ENCODE measurements around the gene ILF3.

The ILF3 gene

GRCh38 chr19:10683582-10683981 is 29.4 kb downstream of the ILF3 start:
- no peak for TF ChIP-seq CTCF (IDR thresholded peaks at IDR 0.05; ENCODE audit: poor library complexity, severe bottlenecking)
- Histone ChIP-seq H3K4me3 (ENCODE audit: severe bottlenecking) (no peak overlapping the region), H3K27ac (ENCODE audit: poor library complexity, severe bottlenecking) (no peak overlapping the region), H3K27me3 (ENCODE audit: insufficient read depth, poor library complexity, severe bottlenecking) (no peaks in the 10 kb centered on the region), H3K9me3 (ENCODE audit: severe bottlenecking) (no peaks in the 10 kb centered on the region), H3K4me1 (ENCODE audit: insufficient read depth, poor library complexity, severe bottlenecking) (no peaks in the 10 kb centered on the region), H3K36me3 (ENCODE audit: low read depth) (peaks cover 93% of the 10 kb centered on the region)
- DNase-seq (ENCODE audit: low spot score) (no peak), ATAC-seq (ENCODE audit: low read depth) (no peak)

- H3K27me3 ChIP-seq (ENCODE audit: insufficient read depth, poor library complexity, severe bottlenecking): no peaks in the 10 kb centered on the region
These were observed 31.1 kb downstream of the ILF3 start for GRCh38 chr19:10685210-10685609.

GRCh38 chr19:10686193-10686592 is 32.0 kb downstream of the ILF3 start:
- no peak overlapping the region for H3K4me3 ChIP-seq (ENCODE audit: severe bottlenecking)
- DNase-seq (ENCODE audit: low spot score) (no peak), ATAC-seq (ENCODE audit: low read depth) (no peak)
- no peak for TF ChIP-seq CTCF (IDR thresholded peaks at IDR 0.05; ENCODE audit: poor library complexity, severe bottlenecking)
- no peak overlapping the region for H3K27ac ChIP-seq (ENCODE audit: poor library complexity, severe bottlenecking)
- no peaks in the 10 kb centered on the region for H3K27me3 ChIP-seq (ENCODE audit: insufficient read depth, poor library complexity, severe bottlenecking)
- no peaks in the 10 kb centered on the region for H3K4me1 ChIP-seq (ENCODE audit: insufficient read depth, poor library complexity, severe bottlenecking)
- H3K36me3 ChIP-seq (ENCODE audit: low read depth): peaks cover 93% of the 10 kb centered on the region
- H3K9me3 ChIP-seq (ENCODE audit: severe bottlenecking): no peaks in the 10 kb centered on the region

More at GRCh38 chr19:10685210-10685609, 31.1 kb downstream of the ILF3 start:
- H3K4me3 ChIP-seq (ENCODE audit: severe bottlenecking): no peak overlapping the region
- H3K36me3 ChIP-seq (ENCODE audit: low read depth): peaks cover 93% of the 10 kb centered on the region
- ATAC-seq (ENCODE audit: low read depth) (no peak), DNase-seq (ENCODE audit: low spot score) (no peak)
- H3K9me3 ChIP-seq (ENCODE audit: severe bottlenecking): no peaks in the 10 kb centered on the region
- TF ChIP-seq CTCF (IDR thresholded peaks at IDR 0.05; ENCODE audit: poor library complexity, severe bottlenecking): no peak
- no peak overlapping the region for H3K27ac ChIP-seq (ENCODE audit: poor library complexity, severe bottlenecking)
- H3K4me1 ChIP-seq (ENCODE audit: insufficient read depth, poor library complexity, severe bottlenecking): no peaks in the 10 kb centered on the region

- H3K36me3 ChIP-seq (ENCODE audit: low read depth): peaks cover 92% of the 10 kb centered on the region
These were observed 32.7 kb downstream of the ILF3 start for GRCh38 chr19:10686661-10687517.

More at GRCh38 chr19:10686661-10687517, 32.7 kb downstream of the ILF3 start:
- Histone ChIP-seq H3K27ac (ENCODE audit: poor library complexity, severe bottlenecking) (no peak overlapping the region), H3K9me3 (ENCODE audit: severe bottlenecking) (no peaks in the 10 kb centered on the region), H3K4me3 (ENCODE audit: severe bottlenecking) (no peak overlapping the region), H3K4me1 (ENCODE audit: insufficient read depth, poor library complexity, severe bottlenecking) (no peaks in the 10 kb centered on the region), H3K27me3 (ENCODE audit: insufficient read depth, poor library complexity, severe bottlenecking) (no peaks in the 10 kb centered on the region)
- no peak for ATAC-seq (ENCODE audit: low read depth)
- TF ChIP-seq CTCF (IDR thresholded peaks at IDR 0.05; ENCODE audit: poor library complexity, severe bottlenecking): no peak
- no peak for DNase-seq (ENCODE audit: low spot score)

Measured in RWPE2 (cell line).